Osteocyte (in vitro differentiated cells): Measurements from ENCODE around the gene C17orf107. TPM values are rescaled to one million over a fixed set of nuclear protein-coding genes. Genes with fewer than 3 reads are reported as not detected.

Experiments
- DNase-seq: peaks from one replicate; pipeline ENCODE4 v3.0.0; 2021; ENCODE audit warnings: mixed read lengths; ENCODE audit not compliant: unreplicated experiment; ENCODE audit errors: extremely low spot score
- H3K27ac Mint-ChIP-seq: one replicate; pipeline ENCODE4 v1.8.0; 2021; ENCODE audit warnings: mild to moderate bottlenecking, mixed read lengths; ENCODE audit not compliant: unreplicated experiment
- H3K27me3 Mint-ChIP-seq: one replicate; pipeline ENCODE4 v1.8.0; 2021; ENCODE audit warnings: mixed read lengths; ENCODE audit not compliant: unreplicated experiment
- H3K36me3 Mint-ChIP-seq: one replicate; pipeline ENCODE4 v1.8.0; 2021; ENCODE audit warnings: mixed read lengths; ENCODE audit not compliant: unreplicated experiment
- H3K4me1 Mint-ChIP-seq: one replicate; pipeline ENCODE4 v1.8.0; 2021; ENCODE audit warnings: mixed read lengths; ENCODE audit not compliant: unreplicated experiment
- H3K4me3 Mint-ChIP-seq: one replicate; pipeline ENCODE4 v1.8.0; 2021; ENCODE audit warnings: mild to moderate bottlenecking, moderate library complexity, mixed read lengths; ENCODE audit not compliant: unreplicated experiment
- H3K9me3 Mint-ChIP-seq: one replicate; pipeline ENCODE4 v1.8.0; 2021; ENCODE audit warnings: mixed read lengths; ENCODE audit not compliant: unreplicated experiment
- long read RNA-seq: library from polyadenylated mRNA; unstranded; transcript quantifications from one replicate; pipeline ENCODE4 v2.0.0, GENCODE V29; 2021
- total RNA-seq: library from RNA; stranded (reverse); gene quantifications from 2 replicates; pipeline ENCODE4 v1.2.1, GENCODE V29; 2021
- TF ChIP-seq, protein P1 (sequence below): fragments of 200-600 bp; sonication (generic); IDR thresholded peaks from 2 replicates; pipeline ENCODE4 v1.5.0; 2021; ENCODE audit warnings: antibody characterized with exemption, mild to moderate bottlenecking, moderate library complexity

Gene C17orf107
- 0.78 and 1.3 TPM in 2 replicates for total RNA-seq
- long read RNA-seq = 0 reads

DNA sequence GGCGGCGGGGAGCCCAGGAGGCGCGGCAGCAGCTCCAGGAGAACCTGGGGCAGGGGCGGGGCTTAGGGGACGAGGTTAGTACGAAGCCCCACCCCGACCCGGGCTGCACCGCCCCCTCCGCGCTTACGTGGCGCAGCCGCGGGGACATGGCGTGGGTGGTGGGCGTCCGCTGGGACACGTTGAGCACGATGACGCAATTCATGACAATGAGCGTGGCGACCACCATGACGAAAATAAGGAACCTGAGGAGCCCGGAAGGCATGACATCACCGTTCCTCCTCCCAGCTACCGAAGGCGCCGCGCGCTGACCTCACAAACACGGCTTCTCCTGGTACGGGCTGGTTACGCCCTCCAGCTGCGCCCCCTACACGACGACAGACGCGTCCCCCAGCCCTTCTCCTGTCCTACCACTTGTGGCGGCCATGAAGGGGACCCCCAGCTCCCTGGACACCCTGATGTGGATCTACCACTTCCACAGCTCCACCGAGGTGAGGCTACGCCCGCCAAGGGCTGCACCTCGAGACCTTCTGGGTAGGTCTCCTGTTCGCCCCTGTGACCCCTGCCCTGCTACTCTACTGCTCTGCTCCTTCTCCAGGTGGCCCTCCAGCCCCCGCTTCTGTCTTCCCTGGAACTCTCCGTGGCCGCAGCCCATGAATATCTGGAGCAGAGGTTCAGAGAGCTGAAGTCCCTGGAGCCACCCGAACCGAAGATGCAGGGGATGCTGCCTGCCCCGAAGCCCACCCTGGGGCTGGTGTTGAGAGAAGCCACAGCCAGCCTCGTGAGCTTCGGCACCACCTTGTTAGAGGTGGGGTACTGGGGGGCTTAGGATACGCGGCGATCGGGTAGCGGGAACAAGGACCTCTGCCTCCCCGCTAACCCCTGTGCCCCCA, at the start of gene C17orf107:
Gene C17orf107 (plus strand): TSS at position 196 of the 890 bp plus-strand sequence. CDS start 227 bp downstream, at position 423.
- Mint-ChIP-seq H3K27me3 (no peaks in the 10 kb centered on the region), H3K4me3 (no peak within 1 kb of the TSS), H3K27ac (no peak within 1 kb of the TSS), H3K4me1 (peaks cover 2% of the 10 kb centered on the region), H3K9me3 (no peaks in the 10 kb centered on the region), H3K36me3 (peaks cover 14% of the 10 kb centered on the region)
- TF ChIP-seq, protein P1, sequence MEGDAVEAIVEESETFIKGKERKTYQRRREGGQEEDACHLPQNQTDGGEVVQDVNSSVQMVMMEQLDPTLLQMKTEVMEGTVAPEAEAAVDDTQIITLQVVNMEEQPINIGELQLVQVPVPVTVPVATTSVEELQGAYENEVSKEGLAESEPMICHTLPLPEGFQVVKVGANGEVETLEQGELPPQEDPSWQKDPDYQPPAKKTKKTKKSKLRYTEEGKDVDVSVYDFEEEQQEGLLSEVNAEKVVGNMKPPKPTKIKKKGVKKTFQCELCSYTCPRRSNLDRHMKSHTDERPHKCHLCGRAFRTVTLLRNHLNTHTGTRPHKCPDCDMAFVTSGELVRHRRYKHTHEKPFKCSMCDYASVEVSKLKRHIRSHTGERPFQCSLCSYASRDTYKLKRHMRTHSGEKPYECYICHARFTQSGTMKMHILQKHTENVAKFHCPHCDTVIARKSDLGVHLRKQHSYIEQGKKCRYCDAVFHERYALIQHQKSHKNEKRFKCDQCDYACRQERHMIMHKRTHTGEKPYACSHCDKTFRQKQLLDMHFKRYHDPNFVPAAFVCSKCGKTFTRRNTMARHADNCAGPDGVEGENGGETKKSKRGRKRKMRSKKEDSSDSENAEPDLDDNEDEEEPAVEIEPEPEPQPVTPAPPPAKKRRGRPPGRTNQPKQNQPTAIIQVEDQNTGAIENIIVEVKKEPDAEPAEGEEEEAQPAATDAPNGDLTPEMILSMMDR = no peak
- DNase-seq = no peak

- H3K4me1 Mint-ChIP-seq = peaks cover 63% of the 10 kb centered on the region
- H3K27ac Mint-ChIP-seq = peak overlapping the region; percentile 98
Measured at GRCh38 chr17:4850246-4850645, 49.1 kb upstream of the C17orf107 start.

GRCh38 chr17:4851084-4851483, 48.3 kb upstream of the C17orf107 start:
- Mint-ChIP-seq H3K4me3 (no peak overlapping the region), H3K9me3 (no peaks in the 10 kb centered on the region), H3K27me3 (no peaks in the 10 kb centered on the region), H3K4me1 (peaks cover 58% of the 10 kb centered on the region), H3K27ac (peak overlapping the region; percentile 74), H3K36me3 (peaks cover 10% of the 10 kb centered on the region)
- no peak for DNase-seq
- TF ChIP-seq, protein P1 = no peak

More at GRCh38 chr17:4850246-4850645, 49.1 kb upstream of the C17orf107 start:
- no peak for DNase-seq
- Mint-ChIP-seq H3K36me3 (peaks cover 9% of the 10 kb centered on the region), H3K9me3 (no peaks in the 10 kb centered on the region), H3K4me3 (no peak overlapping the region), H3K27me3 (no peaks in the 10 kb centered on the region)
- TF ChIP-seq, protein P1 = no peak

DNA sequence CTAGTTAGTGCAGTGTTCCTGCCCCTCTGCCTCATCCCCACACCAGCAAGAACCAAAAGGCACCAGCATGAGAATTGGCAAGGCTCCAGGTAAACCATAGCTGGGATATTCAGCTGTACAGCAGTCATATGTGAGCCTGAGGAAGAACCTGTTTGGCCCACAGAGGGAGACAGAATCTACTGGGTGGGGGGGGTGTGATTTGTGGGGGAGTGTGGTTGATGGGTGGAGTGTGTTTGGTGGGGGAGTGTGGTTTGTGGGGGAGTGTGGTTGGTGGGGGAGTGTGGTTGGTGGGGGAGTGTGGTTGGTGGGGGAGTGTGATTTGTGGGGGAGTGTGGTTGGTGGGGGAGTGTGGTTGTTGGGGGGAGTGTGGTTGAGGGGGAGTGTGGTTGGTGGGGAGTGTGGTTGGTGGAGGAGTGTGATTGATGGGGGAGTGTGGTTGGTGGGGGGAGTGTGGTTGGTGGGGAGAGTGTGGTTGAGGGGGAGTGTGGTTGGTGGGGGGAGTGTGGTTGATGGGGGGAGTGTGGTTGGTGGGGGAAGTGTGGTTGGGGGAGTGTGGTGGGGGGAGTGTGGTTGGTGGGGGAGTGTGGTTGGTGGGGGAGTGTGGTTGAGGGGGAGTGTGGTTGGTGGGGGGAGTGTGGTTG, 46.6 kb upstream of the C17orf107 start:
- Mint-ChIP-seq H3K36me3 (peaks cover 17% of the 10 kb centered on the region), H3K4me1 (peaks cover 54% of the 10 kb centered on the region), H3K27me3 (no peaks in the 10 kb centered on the region), H3K4me3 (no peak overlapping the region), H3K9me3 (no peaks in the 10 kb centered on the region), H3K27ac (peak overlapping the region; percentile 74)
- no peak for DNase-seq
- TF ChIP-seq, protein P1 = no peak

- H3K4me3 Mint-ChIP-seq = no peak overlapping the region
- no peak overlapping the region for H3K27ac Mint-ChIP-seq
- no peaks in the 10 kb centered on the region for H3K27me3 Mint-ChIP-seq
- no peaks in the 10 kb centered on the region for H3K9me3 Mint-ChIP-seq
- DNase-seq = no peak
- H3K4me1 Mint-ChIP-seq = peaks cover 53% of the 10 kb centered on the region
- peaks cover 17% of the 10 kb centered on the region for H3K36me3 Mint-ChIP-seq
- TF ChIP-seq, protein P1 = no peak
Measured at GRCh38 chr17:4853208-4853671, 46.1 kb upstream of the C17orf107 start.
